Ovary (tissue), 3 donors: ENCODE measurements around the gene RANBP3.

Source experiments
- POLR2A ChIP-seq: fragments of 450-650 bp; IDR thresholded peaks from one replicate; pipeline ENCODE4 v1.6.1; 2017; ENCODE audit warnings: antibody characterized with exemption, mild to moderate bottlenecking, moderate library complexity
- TF ChIP-seq, protein P1 (sequence below), 3 donors: fragments of 450-650 bp in 2 of 3; fragments of 200-600 bp in 1 of 3; IDR thresholded peaks; one replicate each; pipeline versions ENCODE4 v1.5.1 to v1.8.0; 2016 to 2022; ENCODE audit warnings: antibody characterized with exemption in 3 of 3, mild to moderate bottlenecking in 1 of 3
- donor health status: DM: no; HTN: no; CAD: no.

DNA sequence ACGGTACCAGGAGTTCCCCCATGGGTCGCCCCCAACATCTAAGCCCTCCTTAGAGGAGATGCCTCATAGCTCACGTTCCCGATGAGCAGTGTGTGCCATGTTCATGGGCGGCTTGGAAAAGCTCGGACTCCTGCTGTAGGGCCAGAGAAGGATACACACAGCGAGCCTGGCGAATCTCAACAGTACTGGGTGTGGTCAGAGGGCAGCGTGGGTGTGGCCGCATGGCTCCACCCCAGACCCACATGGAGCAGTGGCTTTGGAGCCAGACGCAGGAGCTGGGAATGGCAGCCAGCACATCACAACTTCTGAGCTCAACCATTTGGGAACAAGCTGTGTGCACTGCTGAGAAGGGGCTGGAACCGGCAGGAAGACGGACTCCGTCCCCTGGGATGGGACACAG is 48.3 kb downstream of the RANBP3 start:
- TF ChIP-seq, protein P1, sequence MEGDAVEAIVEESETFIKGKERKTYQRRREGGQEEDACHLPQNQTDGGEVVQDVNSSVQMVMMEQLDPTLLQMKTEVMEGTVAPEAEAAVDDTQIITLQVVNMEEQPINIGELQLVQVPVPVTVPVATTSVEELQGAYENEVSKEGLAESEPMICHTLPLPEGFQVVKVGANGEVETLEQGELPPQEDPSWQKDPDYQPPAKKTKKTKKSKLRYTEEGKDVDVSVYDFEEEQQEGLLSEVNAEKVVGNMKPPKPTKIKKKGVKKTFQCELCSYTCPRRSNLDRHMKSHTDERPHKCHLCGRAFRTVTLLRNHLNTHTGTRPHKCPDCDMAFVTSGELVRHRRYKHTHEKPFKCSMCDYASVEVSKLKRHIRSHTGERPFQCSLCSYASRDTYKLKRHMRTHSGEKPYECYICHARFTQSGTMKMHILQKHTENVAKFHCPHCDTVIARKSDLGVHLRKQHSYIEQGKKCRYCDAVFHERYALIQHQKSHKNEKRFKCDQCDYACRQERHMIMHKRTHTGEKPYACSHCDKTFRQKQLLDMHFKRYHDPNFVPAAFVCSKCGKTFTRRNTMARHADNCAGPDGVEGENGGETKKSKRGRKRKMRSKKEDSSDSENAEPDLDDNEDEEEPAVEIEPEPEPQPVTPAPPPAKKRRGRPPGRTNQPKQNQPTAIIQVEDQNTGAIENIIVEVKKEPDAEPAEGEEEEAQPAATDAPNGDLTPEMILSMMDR (IDR thresholded peaks at IDR 0.05), result no peak
- no peak for TF ChIP-seq POLR2A
